ENCODE results near the gene ITGA2B.
A peak's percentile ranks its signal among the peaks of the same experiment; 100 is the strongest.
"Not testable (repeated sequence)": the region's sequence is repeated elsewhere in the genome, so short reads cannot be mapped to it uniquely, and the experiment has no call there.

The ITGA2B gene

DNA sequence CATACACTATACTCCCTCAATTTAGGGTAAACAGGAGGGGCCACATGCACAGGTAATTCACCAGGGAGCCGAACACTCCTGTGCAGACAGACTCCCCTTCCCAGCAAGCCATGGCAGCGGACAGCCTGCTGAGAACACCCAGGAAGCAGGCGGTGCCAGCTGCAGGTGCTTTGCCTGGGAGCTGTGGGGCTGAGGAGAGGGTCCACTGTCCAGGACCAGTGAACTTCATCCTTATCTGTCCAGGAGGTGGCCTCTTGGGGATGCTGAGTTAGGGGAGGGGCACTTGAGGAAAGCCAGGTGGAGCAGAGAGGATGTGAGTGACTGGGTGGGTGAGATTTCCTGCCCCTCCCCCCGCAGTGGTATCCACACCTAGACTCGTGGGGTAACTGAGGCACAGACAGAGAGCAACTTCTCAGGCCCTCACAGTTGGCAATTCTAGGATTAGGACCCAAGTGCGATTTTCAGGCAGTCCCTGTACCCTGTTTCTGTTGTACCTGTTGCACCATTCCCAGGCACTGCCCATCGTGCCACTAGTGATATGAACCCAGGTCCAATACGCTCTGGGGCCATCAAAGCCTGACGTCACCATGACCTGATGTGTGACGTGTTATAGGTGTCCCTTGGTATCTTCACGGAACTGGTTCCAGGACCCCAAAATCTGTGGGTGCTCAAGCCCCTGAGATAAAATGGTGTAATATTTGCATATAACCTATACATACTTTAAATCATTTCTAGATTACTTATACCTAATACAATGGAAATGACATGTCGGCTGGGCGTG lies 43.2 kb downstream of the ITGA2B start:
- Histone ChIP-seq H2AFZ (ENCODE audit: low read depth, low read length) (no peak overlapping the region), H3K27me3 (ENCODE audit: low read depth, low read length) (no peaks in the 10 kb centered on the region), H4K20me1 (ENCODE audit: insufficient read depth, low read length) (no peaks in the 10 kb centered on the region), H3K9me3 (ENCODE audit: insufficient read depth, low read length) (no peaks in the 10 kb centered on the region), H3K27ac (ENCODE audit: low read length) (peak overlapping the region; percentile 96), H3K4me1 (ENCODE audit: low read length) (peaks cover 50% of the 10 kb centered on the region), H3K36me3 (replicated peaks; ENCODE audit: low read depth, low read length) (peaks cover 26% of the 10 kb centered on the region), H3K79me2 (ENCODE audit: low read length) (peaks cover 35% of the 10 kb centered on the region), H3K9ac (ENCODE audit: low read length) (peak overlapping the region; percentile 98), H3K4me3 (ENCODE audit: low read length) (peak overlapping the region; percentile 94), H3K4me2 (ENCODE audit: low read length) (peak overlapping the region; percentile 99)
- TF ChIP-seq CTCF (IDR thresholded peaks at IDR 0.05; ENCODE audit: low read depth, low read length) (no peak), EZH2phosphoT487 (IDR thresholded peaks at IDR 0.05; ENCODE audit: low read depth) (no peak)

GRCh38 chr17:44345454-44346026 lies 43.9 kb downstream of the ITGA2B start:
- Histone ChIP-seq H3K9me3 (ENCODE audit: insufficient read depth, low read length) (no peaks in the 10 kb centered on the region), H3K4me1 (ENCODE audit: low read length) (peaks cover 48% of the 10 kb centered on the region), H3K36me3 (replicated peaks; ENCODE audit: low read depth, low read length) (peaks cover 22% of the 10 kb centered on the region), H3K27ac (ENCODE audit: low read length) (peak overlapping the region; percentile 96), H3K4me3 (ENCODE audit: low read length) (peak overlapping the region; percentile 94), H3K9ac (ENCODE audit: low read length) (peak overlapping the region; percentile 98), H3K27me3 (ENCODE audit: low read depth, low read length) (no peaks in the 10 kb centered on the region), H3K79me2 (ENCODE audit: low read length) (peaks cover 35% of the 10 kb centered on the region), H2AFZ (ENCODE audit: low read depth, low read length) (no peak overlapping the region), H3K4me2 (ENCODE audit: low read length) (peak overlapping the region; percentile 99), H4K20me1 (ENCODE audit: insufficient read depth, low read length) (no peaks in the 10 kb centered on the region)
- TF ChIP-seq EZH2phosphoT487 (IDR thresholded peaks at IDR 0.05; ENCODE audit: low read depth) (no peak), CTCF (IDR thresholded peaks at IDR 0.05; ENCODE audit: low read depth, low read length) (peak; percentile 74)

DNA sequence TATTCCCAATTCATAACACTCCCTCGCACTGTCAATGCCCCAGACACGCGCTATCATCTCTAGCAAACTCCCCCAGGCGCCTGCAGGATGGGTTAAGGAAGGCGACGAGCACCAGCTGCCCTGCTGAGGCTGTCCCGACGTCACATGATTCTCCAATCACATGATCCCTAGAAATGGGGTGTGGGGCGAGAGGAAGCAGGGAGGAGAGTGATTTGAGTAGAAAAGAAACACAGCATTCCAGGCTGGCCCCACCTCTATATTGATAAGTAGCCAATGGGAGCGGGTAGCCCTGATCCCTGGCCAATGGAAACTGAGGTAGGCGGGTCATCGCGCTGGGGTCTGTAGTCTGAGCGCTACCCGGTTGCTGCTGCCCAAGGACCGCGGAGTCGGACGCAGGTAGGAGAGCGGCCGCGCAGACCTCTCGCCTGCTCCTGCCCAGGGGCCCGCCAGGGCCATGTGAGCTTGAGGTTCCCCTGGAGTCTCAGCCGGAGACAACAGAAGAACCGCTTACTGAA lies 44.5 kb downstream of the ITGA2B start, which contains the start of gene GRN:
GRN (plus strand) TSS at position 364 of the 515 bp plus-strand sequence. CDS start 3,863 bp downstream, outside the sequence.
- Histone ChIP-seq H3K79me2 (ENCODE audit: low read length) (peaks cover 34% of the 10 kb centered on the region), H3K4me3 (ENCODE audit: low read length) (peak within 1 kb of the TSS; percentile 94), H3K27me3 (ENCODE audit: low read depth, low read length) (no peaks in the 10 kb centered on the region), H3K36me3 (replicated peaks; ENCODE audit: low read depth, low read length) (peaks cover 17% of the 10 kb centered on the region), H3K4me1 (ENCODE audit: low read length) (peaks cover 43% of the 10 kb centered on the region), H3K27ac (ENCODE audit: low read length) (peak within 1 kb of the TSS; percentile 96), H4K20me1 (ENCODE audit: insufficient read depth, low read length) (no peaks in the 10 kb centered on the region), H3K9me3 (ENCODE audit: insufficient read depth, low read length) (no peaks in the 10 kb centered on the region), H3K4me2 (ENCODE audit: low read length) (peak within 1 kb of the TSS; percentile 99), H3K9ac (ENCODE audit: low read length) (peak within 1 kb of the TSS; percentile 98), H2AFZ (ENCODE audit: low read depth, low read length) (no peak within 1 kb of the TSS)
- no peak for TF ChIP-seq EZH2phosphoT487 (IDR thresholded peaks at IDR 0.05; ENCODE audit: low read depth)
- TF ChIP-seq CTCF (IDR thresholded peaks at IDR 0.05; ENCODE audit: low read depth, low read length) = no peak

DNA sequence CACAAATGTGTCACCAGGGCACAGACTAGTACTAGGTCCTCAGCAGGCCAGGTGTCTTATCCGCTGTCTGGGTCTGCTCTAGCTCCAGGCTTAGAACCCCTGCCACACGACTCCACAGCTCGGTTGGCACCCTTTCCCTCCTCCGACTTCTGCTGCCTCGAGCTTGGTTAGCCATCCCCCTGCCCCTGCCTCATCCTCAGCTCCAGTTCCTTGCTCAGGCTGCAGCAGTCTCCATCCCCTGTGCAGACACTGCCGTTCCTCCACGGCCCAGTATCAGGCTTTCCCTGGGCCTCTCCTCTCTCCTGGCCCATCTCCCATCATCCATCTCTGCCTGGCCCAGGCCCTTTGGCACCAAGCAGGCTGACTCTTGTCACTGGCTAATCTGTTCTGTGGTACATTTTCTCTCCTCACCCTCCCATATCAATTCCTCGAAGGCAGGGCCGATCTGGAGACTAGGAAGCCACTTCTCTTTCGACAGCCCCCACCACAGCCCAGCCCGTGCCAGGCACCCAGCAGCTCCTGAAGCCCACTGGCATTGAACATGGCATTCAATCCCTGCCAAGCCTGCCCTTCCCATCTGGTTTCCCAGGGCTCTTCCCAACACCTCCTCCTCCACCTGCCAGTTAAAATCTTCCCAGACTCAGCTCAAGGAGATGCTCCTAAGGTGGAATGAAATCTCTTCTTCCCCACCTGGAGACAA lies 45.8 kb downstream of the ITGA2B start:
- H3K79me2 ChIP-seq (ENCODE audit: low read length) = peaks cover 21% of the 10 kb centered on the region
- H3K27me3 ChIP-seq (ENCODE audit: low read depth, low read length) = no peaks in the 10 kb centered on the region
- H3K27ac ChIP-seq (ENCODE audit: low read length) = no peak overlapping the region
- no peaks in the 10 kb centered on the region for H4K20me1 ChIP-seq (ENCODE audit: insufficient read depth, low read length)
- peaks cover 6% of the 10 kb centered on the region for H3K36me3 ChIP-seq (replicated peaks; ENCODE audit: low read depth, low read length)
- no peak overlapping the region for H3K9ac ChIP-seq (ENCODE audit: low read length)
- H3K4me1 ChIP-seq (ENCODE audit: low read length) = peaks cover 33% of the 10 kb centered on the region
- H3K4me2 ChIP-seq (ENCODE audit: low read length) = no peak overlapping the region
- H2AFZ ChIP-seq (ENCODE audit: low read depth, low read length) = no peak overlapping the region
- H3K9me3 ChIP-seq (ENCODE audit: insufficient read depth, low read length) = no peaks in the 10 kb centered on the region
- no peak overlapping the region for H3K4me3 ChIP-seq (ENCODE audit: low read length)
- TF ChIP-seq EZH2phosphoT487 (IDR thresholded peaks at IDR 0.05; ENCODE audit: low read depth) (no peak), CTCF (IDR thresholded peaks at IDR 0.05; ENCODE audit: low read depth, low read length) (no peak)

DNA sequence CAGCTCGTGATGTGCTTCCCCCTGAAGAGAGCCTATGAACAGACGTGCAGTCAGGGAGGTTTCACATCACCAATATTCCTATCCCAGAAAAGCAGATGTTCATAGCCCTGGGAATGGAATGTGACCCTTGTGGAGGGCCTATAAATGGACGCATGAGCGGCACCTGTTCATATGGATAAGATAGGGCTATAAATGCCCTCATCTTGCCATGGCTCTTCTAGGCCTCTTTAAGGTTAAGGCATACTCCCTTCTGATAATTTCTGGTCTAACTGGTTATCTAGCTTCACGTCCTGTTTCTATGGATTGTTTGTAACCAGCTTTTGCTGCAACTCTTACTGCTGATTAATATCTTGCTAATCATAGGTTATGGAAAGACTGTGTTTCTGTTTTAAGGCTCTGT lies 48.9 kb downstream of the ITGA2B start:
- H3K4me2 ChIP-seq (ENCODE audit: low read length); H3K27ac ChIP-seq (ENCODE audit: low read length): not testable (repeated sequence)

More for the DNA sequence above, 48.9 kb downstream of the ITGA2B start:
- peaks cover 20% of the 10 kb centered on the region for H3K4me1 ChIP-seq (ENCODE audit: low read length)
- not testable (repeated sequence) for H3K27me3 ChIP-seq (ENCODE audit: low read depth, low read length); H3K9me3 ChIP-seq (ENCODE audit: insufficient read depth, low read length); H2AFZ ChIP-seq (ENCODE audit: low read depth, low read length); H4K20me1 ChIP-seq (ENCODE audit: insufficient read depth, low read length); H3K36me3 ChIP-seq (replicated peaks; ENCODE audit: low read depth, low read length); H3K79me2 ChIP-seq (ENCODE audit: low read length); H3K9ac ChIP-seq (ENCODE audit: low read length); H3K4me3 ChIP-seq (ENCODE audit: low read length)

Data from OCI-LY3 (cell line).